NCI-H748 (cell line): ENCODE results near the gene IKZF5.
A peak's percentile ranks its signal among the peaks of the same experiment; 100 is the strongest.

Source experiments
- DNase-seq: peaks from one replicate; lab custom pipeline; 2025; ENCODE audit not compliant: unreplicated experiment; lab: John Stamatoyannopoulos, UW

Gene IKZF5

GRCh38 chr10:122981066-122981464 is 27.5 kb downstream of the IKZF5 start:
- DNase-seq = peak; percentile 39

DNA sequence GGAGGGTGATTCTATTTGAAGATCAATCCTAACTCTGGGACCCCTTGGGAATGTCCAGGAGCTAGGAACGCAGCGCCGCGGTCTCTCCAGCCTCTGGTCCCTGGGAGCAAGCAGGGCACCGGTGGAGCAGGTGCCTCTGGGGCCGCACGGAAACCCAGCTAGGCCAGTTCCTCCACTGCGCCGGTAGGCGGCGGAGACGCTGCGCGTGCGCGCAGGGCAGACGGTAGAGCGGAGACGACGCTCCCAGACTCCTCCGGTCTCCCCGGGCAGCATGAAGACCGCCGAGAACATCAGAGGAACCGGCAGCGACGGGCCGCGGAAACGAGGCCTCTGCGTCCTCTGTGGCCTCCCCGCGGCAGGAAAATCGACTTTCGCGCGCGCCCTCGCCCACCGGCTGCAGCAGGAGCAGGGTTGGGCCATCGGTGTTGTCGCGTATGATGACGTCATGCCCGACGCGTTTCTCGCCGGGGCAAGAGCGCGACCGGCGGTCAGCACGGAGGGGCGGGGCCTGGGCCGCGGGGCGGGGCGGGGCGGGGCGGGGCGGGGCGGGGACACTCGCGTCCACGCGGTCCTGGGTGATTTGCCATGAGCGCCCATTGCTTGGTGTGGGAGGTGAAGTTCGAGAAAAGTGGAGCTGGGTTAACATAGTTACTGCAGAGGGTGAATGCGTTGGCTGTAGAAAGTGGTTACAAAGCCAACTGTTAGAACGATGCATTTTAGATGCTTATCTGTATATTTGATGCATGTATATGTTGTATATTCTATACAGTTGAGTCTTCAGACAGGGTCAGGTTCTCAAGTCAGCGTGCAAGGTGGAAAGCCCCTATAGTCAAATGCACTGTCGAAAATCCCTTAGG is 28.2 kb downstream of the IKZF5 start, which contains the start of gene PSTK:
TSS of gene PSTK (plus strand) at position 193 of the 857 bp plus-strand sequence. CDS start at position 272, 79 bp downstream.
- DNase-seq = peak; percentile 89

DNA sequence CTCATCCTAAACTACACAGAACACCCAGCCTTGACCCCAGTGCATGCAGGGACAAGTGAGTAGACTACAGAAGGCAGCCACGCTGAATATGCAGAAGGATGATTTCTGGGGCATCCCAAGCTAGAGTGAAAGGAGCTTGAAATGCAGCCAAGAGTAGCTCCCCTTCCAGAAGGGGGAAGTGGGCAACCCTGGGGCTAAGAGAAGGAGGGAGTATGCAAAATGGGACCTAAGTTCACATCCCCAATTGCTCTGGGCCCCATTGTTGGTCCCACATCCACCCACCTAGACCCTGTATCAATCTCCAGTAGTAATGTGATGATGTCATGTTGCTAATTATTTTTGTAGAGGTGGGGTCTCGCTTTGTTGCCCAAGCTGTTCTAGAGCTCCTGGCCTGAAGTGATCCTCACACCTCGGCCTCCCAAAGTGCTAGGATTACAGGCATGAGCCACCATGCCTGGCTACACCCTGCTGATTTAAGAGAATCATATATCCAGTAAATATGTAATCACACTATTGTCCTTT is 34.0 kb downstream of the IKZF5 start:
- DNase-seq = no peak

- no peak for DNase-seq
Measured at GRCh38 chr10:122974023-122974422, 34.6 kb downstream of the IKZF5 start.

DNA sequence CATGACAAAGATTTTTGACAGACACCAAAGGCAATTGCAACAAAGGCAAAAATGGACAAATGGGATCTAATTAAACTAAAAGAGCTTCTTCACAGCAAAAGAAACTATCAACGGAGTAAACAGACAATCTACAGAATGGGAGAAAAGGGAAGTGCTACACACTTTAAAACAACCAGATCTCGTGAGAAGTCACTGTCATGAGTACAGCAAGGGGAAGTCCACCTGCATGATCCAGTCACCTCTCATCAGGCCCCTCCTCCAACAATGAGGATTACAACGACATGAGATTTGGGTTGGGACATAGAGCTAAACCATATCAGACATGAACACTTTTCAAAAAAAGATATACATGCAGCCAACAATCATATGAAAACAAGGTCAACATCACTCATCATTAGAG is 39.9 kb downstream of the IKZF5 start:
- DNase-seq = no peak

- DNase-seq = no peak
Measured at GRCh38 chr10:122966879-122967278, 41.7 kb downstream of the IKZF5 start.

DNA sequence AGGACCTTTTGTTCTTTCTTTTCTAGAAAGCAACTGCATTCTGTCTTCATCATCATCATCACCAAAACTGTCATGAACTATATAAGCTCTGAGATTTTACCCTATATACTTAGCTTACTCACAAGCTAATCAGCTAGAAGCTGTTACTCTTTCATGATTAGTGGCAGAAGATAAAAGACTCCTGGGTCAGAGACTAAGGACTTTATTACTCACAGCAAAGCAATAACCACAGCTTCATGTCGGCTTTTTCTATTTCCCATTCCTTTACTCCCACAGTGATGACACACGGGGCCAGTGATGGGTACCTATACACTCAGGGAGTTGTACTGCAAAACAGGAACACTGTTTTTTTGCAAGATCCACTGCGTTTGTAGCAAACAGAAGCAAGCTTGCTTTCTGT is 46.2 kb downstream of the IKZF5 start:
- DNase-seq = no peak

GRCh38 chr10:122957474-122957873 is 51.1 kb downstream of the IKZF5 start:
- no peak for DNase-seq

- no peak for DNase-seq
Measured at GRCh38 chr10:122955892-122956291, 52.7 kb downstream of the IKZF5 start.

DNA sequence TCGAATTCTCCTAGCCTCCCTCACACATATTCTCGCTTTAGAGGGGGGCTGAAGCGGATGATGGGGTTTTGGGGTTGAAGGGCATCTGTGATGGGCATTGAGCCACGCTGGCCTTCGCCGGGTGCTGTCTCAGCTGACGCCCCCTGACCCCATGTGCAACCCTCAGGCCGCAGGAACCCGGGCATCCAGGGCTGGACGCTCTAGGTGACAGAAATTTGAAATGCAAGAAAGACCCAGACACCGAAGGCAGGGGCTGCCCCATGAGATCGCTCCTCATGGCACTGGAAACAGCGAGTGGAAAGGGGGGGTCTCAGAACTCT is 53.9 kb downstream of the IKZF5 start:
- no peak for DNase-seq

DNA sequence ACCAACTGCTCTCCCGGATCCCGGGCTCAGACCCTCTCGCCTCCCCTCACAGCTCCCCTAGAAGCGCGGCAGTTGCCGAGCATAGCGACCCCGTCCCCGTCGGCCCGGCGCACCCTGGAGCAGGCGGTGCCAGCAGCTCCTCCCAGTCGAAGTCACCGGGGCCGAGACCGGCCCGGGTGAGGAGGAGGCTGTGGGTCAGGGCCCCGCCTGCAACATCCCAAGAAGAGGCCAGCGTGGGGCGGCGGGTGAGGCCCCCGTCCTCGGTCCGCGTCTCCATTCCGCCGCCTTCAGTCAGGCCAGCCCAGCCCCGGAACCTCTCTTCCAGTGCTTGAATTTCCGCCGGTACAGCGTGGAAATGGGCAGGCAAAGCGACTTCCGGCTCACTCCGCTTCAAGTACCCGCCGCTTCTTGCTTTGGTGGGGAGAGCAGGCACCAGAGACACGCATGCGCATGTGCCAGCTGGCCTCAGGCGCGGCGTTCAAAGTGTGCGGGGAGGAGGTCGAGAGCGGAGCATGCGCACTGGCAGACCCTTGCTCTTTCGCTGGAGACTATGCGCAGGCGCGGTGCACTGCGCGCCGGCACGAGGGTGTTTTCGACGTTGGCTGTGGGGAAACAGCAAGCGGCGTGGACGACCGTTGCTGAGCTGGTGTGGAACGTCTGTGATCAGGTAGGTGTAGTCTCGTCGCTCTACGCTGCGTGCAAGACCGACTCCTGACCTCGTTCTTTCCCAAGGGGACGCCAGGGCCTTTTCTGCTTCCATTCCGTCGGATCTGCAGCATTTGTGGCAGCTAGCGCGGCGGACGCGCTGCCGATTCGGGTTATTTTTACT is 54.5 kb downstream of the IKZF5 start, which contains the start of gene C10orf88:
TSS of gene C10orf88 (minus strand) at position 326 of the 829 bp plus-strand sequence. CDS start at position 277, 49 bp downstream.
- DNase-seq = peak; percentile 96

DNA sequence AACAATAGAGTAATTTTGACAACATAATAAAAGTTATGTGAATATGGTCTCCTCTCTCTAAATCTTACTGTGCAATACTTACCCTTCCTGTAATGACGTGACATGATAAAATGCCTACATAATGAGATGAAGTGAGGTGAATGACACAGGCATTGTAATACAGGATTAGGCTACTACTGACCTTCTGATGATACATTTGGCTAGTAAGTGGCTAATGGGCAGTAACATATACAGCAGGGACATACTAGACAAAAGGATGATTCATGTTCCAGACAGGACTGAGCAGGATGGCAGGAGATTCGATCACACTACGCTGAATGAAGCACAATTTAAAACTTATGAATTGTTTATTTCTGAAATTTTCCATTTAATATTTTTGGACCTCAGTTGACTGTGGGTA is 59.3 kb downstream of the IKZF5 start:
- DNase-seq = no peak
